Stimulated activated naive CD8-positive, alpha-beta T cell treated with anti-CD3 and anti-CD28 coated beads, Interleukin-15, Interleukin-2, amounts not matched to agents 100 ng/mL and 50 ng/mL, for 24 hours (primary cell): ENCODE data around the gene CHRDL2.

ENCODE experiments used
- H3K27ac Mint-ChIP-seq: one replicate; pipeline ENCODE4 v1.8.0; 2021; ENCODE audit warnings: mild to moderate bottlenecking, mixed read lengths
- H3K27me3 Mint-ChIP-seq: one replicate; pipeline ENCODE4 v1.8.0; 2021; ENCODE audit warnings: mixed read lengths
- H3K36me3 Mint-ChIP-seq: one replicate; pipeline ENCODE4 v1.8.0; 2021; ENCODE audit warnings: low read depth, mixed read lengths
- H3K4me1 Mint-ChIP-seq: one replicate; pipeline ENCODE4 v1.8.0; 2021; ENCODE audit warnings: low read depth, mixed read lengths
- H3K4me3 Mint-ChIP-seq: one replicate; pipeline ENCODE4 v1.8.0; 2021; ENCODE audit warnings: mild to moderate bottlenecking, mixed read lengths
- H3K9me3 Mint-ChIP-seq: one replicate; pipeline ENCODE4 v1.8.0; 2021; ENCODE audit warnings: mixed read lengths

CHRDL2 gene

DNA sequence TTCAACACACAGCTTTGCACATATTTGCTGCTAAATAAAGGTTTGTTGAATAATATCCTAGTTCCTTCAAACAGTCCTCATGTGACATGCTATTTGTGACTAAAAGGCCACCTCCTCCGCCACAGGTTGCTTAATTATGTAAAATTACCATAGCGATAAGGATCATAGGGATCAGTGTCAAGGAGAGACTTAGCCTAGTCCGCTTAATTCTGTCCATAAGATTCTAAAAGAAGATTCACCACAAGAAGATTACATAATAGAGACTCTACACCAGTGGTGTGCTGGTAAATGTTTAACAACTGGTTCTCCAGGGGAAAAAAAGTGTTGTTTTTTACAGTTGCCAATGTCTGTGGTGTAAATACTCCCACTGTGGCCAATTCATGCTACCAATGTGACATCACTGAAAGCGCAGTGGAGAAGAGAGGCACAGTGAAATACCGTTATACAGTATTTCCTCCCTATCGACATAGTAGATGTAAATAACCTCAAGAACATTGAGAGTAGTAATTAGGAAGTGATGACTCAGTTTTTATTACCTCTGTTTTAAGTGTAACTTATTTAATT lies 4.2 kb upstream of the CHRDL2 start:
- Mint-ChIP-seq H3K27ac (no peak overlapping the region), H3K27me3 (peaks cover 49% of the 10 kb centered on the region), H3K4me1 (peaks cover 15% of the 10 kb centered on the region), H3K36me3 (no peaks in the 10 kb centered on the region), H3K4me3 (no peak overlapping the region), H3K9me3 (no peaks in the 10 kb centered on the region)

DNA sequence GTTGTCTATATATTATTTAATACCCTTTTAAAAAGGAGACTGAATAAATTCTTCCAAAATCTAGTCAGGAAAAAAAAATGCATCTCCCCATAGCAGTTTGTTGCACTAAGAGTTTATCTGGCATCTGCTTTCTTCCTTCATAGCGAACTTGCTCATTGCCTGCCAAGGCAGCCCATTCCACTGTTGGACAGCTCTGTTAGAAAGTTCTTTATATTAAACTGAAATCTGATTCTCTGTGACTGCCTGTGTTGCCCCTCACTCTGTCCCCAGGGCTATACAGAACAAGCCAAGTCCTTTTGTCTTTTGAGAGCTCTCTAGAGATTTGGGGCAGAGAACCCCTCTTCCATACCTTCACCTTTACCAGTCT lies 3.3 kb upstream of the CHRDL2 start:
- H3K4me1 Mint-ChIP-seq: peaks cover 9% of the 10 kb centered on the region
- H3K27ac Mint-ChIP-seq: no peak overlapping the region
- H3K9me3 Mint-ChIP-seq: no peaks in the 10 kb centered on the region
- no peaks in the 10 kb centered on the region for H3K36me3 Mint-ChIP-seq
- H3K27me3 Mint-ChIP-seq: peaks cover 54% of the 10 kb centered on the region
- no peak overlapping the region for H3K4me3 Mint-ChIP-seq

DNA sequence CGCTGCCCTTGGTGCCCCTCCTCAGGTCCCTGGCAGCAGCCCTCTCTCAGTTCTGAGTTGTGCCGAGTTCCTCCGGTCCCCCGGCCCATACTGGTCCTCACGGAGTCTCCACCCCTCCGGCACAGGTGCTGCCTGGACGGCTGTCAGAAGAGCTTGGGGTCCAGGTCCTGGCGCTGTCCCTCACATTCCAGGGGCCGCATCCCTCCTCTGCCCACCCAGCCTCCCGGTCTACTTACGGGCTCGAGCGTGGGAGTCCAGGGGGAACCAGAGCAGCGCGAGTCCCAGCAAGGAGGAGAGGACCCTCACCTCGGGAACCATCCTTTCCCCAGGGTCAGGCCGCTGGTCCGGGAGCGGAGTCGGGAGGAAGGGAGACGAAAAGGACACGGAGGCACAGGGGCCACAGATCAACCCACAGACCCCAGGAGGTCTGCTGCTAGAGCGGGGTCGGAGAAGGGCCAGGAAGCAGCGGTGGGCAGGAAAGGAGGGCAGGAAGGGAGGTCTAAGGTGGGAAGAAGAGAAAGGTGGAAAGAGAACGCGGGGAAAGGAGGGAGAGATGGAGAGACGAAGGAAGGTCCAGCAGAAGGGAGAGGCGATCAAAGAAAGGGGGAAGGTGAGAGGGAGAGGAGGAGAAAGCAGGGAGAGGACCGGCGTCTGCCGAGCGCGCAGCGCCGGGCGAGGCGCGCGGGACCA lies 510 bp downstream of the CHRDL2 start:
- no peak overlapping the region for H3K4me3 Mint-ChIP-seq

DNA sequence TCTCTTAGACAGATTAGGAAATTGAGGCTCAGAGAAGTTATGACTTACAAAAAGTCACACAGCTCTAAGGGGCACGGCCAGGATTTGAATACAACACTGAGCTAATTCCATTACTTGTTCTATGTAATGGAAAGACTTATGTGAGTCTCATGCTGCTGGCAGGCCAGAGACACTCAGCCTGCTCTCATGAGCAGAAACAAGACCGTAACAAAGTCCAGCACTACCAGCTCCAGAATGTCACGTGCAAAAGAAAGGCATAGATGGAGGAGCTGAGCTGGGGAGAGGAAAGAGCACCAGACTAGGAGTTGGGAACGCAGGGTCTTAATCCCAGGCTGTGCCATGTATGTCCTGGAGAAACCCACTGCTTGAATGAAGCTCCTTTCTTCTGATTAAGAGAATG lies 1.8 kb downstream of the CHRDL2 start:
- H3K36me3 Mint-ChIP-seq: no peaks in the 10 kb centered on the region
- no peaks in the 10 kb centered on the region for H3K9me3 Mint-ChIP-seq
- no peak overlapping the region for H3K27ac Mint-ChIP-seq
- peaks cover 9% of the 10 kb centered on the region for H3K4me1 Mint-ChIP-seq
- peaks cover 61% of the 10 kb centered on the region for H3K27me3 Mint-ChIP-seq
- H3K4me3 Mint-ChIP-seq: no peak overlapping the region

More for the DNA sequence above, 510 bp downstream of the CHRDL2 start:
- Mint-ChIP-seq H3K27ac (no peak overlapping the region), H3K36me3 (no peaks in the 10 kb centered on the region), H3K4me1 (peaks cover 9% of the 10 kb centered on the region), H3K27me3 (peaks cover 54% of the 10 kb centered on the region), H3K9me3 (no peaks in the 10 kb centered on the region)

DNA sequence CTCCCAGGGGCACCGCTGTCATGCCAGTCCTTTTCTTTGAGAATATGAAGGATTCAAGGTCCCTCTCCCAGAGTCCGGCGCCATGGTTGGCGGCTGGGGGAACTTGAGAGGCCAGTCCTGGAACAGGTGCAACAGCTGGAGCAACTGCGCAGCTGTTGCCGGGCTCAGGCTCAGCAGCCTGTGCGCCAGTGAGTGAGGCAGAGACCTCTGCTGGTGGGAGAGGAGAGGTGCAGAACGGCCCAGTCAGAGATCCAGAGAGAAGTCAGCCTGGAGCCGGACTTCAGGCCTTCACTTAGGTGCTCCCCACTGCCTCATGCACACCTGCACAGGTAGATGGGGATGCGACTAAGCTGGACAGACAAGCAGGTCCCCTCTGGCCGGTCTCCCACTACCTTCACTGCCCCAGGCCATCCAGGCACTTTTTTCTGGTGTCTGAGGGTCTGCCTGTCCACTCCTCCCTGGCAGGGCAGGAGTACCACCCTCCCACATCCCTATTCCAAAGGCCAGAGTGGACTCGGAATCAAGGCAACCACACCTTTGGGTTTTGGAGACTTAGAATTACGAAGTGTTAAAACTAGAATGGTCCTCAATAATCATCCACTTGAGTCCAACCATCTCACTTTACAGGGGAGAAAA lies 4.6 kb downstream of the CHRDL2 start:
- H3K27ac Mint-ChIP-seq: no peak overlapping the region

DNA sequence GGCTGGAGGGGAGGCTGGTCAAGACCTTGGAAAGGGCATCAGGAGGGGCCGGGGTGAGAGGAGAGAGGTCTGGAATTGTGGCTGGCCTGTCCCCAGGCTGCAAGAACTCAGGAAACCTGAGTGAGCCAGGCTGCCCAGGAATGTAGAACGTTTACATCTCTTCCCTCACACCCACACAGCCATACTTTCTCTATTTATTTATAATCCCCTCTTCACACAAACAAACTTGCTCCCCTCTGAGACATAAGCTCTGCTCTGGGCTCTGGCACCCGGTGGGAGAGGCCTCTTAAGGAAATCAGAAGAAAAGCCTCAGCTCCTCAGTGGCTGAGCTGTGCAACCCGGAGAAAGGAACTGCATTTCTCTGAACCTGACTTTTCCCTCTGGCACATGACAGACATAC lies 5.5 kb downstream of the CHRDL2 start:
- Mint-ChIP-seq H3K4me1 (peaks cover under 1% of the 10 kb centered on the region), H3K27me3 (peaks cover 35% of the 10 kb centered on the region), H3K36me3 (no peaks in the 10 kb centered on the region), H3K27ac (no peak overlapping the region), H3K9me3 (no peaks in the 10 kb centered on the region), H3K4me3 (no peak overlapping the region)

More for the DNA sequence above, 4.6 kb downstream of the CHRDL2 start:
- peaks cover 5% of the 10 kb centered on the region for H3K4me1 Mint-ChIP-seq
- H3K27me3 Mint-ChIP-seq: peaks cover 40% of the 10 kb centered on the region
- no peaks in the 10 kb centered on the region for H3K36me3 Mint-ChIP-seq
- H3K4me3 Mint-ChIP-seq: no peak overlapping the region
- no peaks in the 10 kb centered on the region for H3K9me3 Mint-ChIP-seq

DNA sequence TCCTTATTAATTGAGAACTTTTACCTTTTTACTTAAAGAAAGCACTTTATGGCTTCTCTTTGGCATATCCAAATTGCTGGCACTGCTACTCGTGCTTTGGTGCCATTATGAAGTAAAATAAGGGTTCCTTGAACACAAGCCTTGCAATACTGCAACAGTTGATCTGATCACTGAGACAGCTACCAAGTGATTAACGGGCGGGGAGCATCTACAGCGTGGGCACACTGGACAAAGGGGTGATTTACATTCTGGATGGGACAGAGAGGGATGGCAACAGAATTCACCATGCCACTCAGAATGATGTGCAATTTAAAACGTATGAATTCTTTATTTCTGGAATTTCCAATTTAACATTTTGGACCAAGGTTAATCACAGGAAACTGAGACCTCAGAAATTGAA lies 7.7 kb downstream of the CHRDL2 start:
- H3K36me3 Mint-ChIP-seq: no peaks in the 10 kb centered on the region
- no peak overlapping the region for H3K4me3 Mint-ChIP-seq
- no peaks in the 10 kb centered on the region for H3K4me1 Mint-ChIP-seq
- H3K27ac Mint-ChIP-seq: no peak overlapping the region
- peaks cover 15% of the 10 kb centered on the region for H3K27me3 Mint-ChIP-seq
- H3K9me3 Mint-ChIP-seq: no peaks in the 10 kb centered on the region

DNA sequence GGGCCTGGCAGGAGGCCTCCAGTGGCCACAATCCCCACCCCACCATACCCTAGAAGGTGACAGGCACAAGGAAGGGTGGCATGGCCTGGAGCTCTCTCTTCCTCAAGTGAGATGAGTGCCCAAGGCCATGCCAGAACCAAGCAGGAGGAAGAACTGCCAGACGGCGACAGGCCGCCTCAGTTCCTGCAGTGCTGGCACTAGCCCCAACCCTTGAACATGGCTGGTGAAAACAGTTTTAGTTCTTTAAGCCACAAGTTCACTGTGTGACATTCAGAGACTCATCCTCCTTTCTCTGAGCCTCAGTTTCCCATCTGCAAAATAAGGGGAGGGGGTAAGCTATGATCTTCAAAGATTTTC lies 9.8 kb downstream of the CHRDL2 start:
- H3K36me3 Mint-ChIP-seq: no peaks in the 10 kb centered on the region
- no peaks in the 10 kb centered on the region for H3K9me3 Mint-ChIP-seq
- no peaks in the 10 kb centered on the region for H3K4me1 Mint-ChIP-seq
- peaks cover 11% of the 10 kb centered on the region for H3K27me3 Mint-ChIP-seq
- H3K27ac Mint-ChIP-seq: no peak overlapping the region
- no peak overlapping the region for H3K4me3 Mint-ChIP-seq

DNA sequence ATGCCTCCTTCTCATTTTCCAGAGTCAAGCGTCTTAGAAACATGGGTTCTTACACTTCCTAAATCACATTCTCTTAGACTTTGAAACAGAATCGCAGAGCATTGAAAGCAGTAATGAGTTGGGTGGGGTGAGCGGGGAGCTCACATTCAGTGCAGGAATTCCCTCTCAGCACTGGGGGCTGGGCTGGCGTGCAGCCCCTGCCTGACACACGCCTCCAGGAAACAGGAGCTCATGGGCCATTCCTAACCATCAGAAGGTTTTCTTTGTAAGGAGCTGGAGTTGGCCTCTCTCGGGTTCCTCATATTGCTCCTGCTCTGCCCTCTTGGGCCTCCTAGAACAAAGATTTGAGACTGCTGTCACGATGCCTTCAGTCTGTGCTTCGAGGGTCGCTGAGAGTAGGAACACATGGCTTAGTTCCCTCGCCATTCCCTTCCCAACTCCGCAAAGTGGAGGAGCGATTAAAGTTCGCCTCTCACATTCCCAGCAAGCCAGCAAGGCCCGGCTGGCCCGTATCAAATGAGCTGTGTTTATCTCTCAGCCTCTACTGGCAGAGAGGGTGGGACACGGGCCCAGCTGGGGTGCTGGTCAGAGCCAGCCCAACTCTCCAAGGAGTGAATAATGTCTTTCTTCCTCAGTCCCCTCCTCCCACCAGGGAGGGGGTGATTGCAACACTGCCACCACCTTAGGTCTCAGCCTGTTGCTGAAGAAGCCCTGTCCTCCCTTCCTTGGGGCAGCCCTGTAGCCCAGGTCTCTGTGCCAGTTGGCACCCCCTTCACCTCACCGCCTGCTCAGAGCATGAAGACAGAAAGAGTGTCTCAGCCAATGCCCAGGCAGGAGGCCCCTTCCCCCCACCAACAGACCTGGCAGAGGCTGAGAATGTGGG lies 10.4 kb downstream of the CHRDL2 start:
- no peak overlapping the region for H3K27ac Mint-ChIP-seq
- H3K4me3 Mint-ChIP-seq: no peak overlapping the region
- H3K36me3 Mint-ChIP-seq: no peaks in the 10 kb centered on the region
- H3K4me1 Mint-ChIP-seq: no peaks in the 10 kb centered on the region
- H3K27me3 Mint-ChIP-seq: peaks cover 8% of the 10 kb centered on the region
- H3K9me3 Mint-ChIP-seq: no peaks in the 10 kb centered on the region

DNA sequence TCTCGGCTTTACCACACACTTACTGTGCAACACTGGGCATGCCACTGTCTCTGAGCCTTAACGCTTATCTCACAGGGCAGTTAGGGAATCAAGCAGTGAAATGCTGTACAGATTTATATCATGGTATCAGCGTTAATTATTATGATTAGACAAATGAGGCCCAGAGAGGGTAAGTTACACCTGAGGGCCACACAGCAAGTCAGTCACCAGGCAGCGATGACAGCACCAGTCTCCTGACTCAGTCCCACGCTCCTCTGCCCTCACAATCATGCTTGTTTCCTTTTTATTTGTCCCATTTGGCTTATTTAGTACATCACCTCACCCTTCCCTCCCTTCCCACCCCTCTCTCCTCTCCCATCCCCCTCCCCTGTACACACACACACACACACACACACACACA lies 12.2 kb downstream of the CHRDL2 start:
- Mint-ChIP-seq H3K9me3 (no peaks in the 10 kb centered on the region), H3K4me1 (peaks cover 8% of the 10 kb centered on the region), H3K4me3 (no peak overlapping the region), H3K27ac (no peak overlapping the region), H3K27me3 (no peaks in the 10 kb centered on the region), H3K36me3 (no peaks in the 10 kb centered on the region)

DNA sequence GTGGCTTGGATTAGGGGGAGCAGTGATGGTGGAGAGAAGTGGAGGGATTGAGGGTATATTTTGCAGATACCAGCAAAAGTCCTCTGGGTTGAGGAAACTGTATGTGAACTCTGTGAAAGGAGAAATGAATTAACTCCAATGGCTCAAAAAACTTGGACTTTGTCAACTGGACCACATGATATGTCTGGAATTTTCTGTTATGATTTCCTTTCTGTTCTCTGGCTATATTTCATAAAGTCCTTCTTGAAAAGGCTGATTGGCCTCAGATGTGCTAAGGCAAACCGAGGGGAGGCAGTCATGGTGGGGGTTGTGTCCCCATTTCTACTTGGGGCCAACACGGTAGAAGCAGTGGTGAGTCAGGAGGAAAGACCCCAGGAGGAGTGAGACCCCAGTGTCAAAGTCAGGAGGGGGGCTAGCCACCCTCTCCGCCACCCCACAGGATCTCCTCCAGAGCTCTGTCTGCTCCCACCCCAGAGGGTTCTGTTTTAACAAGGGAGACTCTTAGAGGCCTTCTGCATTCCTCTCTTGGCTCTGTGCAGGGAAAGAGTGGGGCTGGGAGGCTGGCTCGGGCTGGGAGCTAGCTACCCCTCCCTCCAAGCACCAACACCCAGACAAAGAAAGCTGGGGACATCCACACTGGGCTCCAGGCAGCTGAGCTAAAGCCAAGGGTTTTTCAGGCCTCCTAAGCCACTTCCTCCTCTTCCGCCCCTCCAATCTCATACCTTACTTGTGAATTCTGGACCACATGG lies 13.8 kb downstream of the CHRDL2 start:
- Mint-ChIP-seq H3K4me3 (no peak overlapping the region), H3K9me3 (no peaks in the 10 kb centered on the region), H3K4me1 (peaks cover 8% of the 10 kb centered on the region), H3K36me3 (no peaks in the 10 kb centered on the region), H3K27me3 (no peaks in the 10 kb centered on the region), H3K27ac (no peak overlapping the region)

DNA sequence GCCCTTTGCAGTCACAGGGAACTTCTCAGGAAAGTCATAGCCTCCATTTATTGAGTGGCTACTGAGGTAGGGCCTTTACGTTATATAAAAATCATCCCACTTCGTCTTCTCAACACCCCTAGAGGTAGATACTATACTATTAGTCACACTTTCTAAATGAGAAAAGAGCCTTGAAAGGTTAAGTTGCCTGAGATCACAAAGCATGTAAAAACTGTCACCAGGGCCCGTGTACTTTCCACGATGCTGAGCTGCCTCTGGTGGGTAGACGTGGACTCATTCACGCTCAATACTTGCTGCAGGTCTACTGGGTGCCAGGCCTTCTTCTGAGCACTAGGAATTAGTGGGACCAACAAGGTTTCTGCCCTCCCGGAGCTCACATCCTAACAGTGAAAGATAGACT lies 16.3 kb downstream of the CHRDL2 start:
- no peaks in the 10 kb centered on the region for H3K36me3 Mint-ChIP-seq
- peaks cover 8% of the 10 kb centered on the region for H3K4me1 Mint-ChIP-seq
- no peaks in the 10 kb centered on the region for H3K9me3 Mint-ChIP-seq
- H3K27ac Mint-ChIP-seq: peak overlapping the region; percentile 49
- no peaks in the 10 kb centered on the region for H3K27me3 Mint-ChIP-seq
- H3K4me3 Mint-ChIP-seq: no peak overlapping the region

DNA sequence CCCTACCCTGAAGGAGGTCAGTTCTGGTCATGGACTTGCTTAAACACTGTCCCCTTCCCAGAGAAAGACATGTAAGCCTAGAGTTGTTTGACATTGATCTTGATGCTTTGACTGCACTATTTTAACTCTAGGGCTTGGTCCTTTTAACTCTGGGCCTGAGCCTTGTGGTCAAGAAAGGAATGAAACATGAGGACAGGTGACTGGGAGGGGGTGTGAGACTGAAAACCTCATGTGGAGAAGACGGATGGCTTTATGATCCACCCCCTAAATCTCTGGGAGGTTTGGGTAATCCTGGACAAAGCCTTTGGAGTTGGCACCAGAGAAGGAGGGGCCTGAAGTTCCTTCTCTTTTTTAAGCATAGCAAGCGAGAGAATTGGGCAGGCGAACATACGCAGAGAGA lies 17.5 kb downstream of the CHRDL2 start:
- H3K27me3 Mint-ChIP-seq: no peaks in the 10 kb centered on the region
- H3K4me3 Mint-ChIP-seq: no peak overlapping the region
- H3K36me3 Mint-ChIP-seq: no peaks in the 10 kb centered on the region
- H3K4me1 Mint-ChIP-seq: peaks cover 8% of the 10 kb centered on the region
- H3K9me3 Mint-ChIP-seq: no peaks in the 10 kb centered on the region
- H3K27ac Mint-ChIP-seq: no peak overlapping the region

DNA sequence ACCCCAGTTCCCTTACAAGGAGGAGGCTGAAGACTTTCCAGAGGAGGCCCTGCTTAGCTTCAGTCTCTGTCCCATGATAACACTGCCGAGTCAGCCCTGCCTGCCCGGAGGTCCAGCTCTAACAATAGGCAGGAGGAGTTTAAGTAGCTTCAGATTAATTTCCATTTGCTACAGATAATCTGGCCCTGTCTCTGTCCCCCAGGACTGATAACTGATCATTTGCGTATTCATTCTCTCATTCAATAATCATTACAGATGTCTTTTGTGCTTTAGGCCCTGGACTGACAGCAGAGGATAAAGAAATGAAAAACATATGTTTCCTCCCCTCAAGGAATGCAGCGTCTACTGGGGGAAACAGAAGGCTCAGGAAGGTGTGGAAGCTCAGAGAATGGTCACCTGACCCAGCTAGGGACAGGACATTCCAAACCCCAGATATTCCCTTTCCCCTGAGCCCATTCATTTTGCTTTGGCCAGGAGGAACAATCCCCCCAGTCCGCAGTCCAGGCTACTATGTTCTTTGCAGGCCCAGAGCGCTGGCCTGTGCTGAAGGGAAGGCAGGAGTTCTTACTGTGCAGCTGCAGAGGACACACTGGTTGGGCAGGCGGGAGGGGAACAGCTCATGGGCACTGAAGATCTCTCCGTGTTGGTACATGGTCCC lies 20.8 kb downstream of the CHRDL2 start:
- Mint-ChIP-seq H3K36me3 (no peaks in the 10 kb centered on the region), H3K9me3 (no peaks in the 10 kb centered on the region), H3K27me3 (no peaks in the 10 kb centered on the region), H3K27ac (no peak overlapping the region), H3K4me1 (peaks cover 8% of the 10 kb centered on the region), H3K4me3 (no peak overlapping the region)
